Mesendoderm (in vitro differentiated cells): ENCODE results near the gene NELL2. TPM values are rescaled to one million over a fixed set of nuclear protein-coding genes. Genes with fewer than 3 reads are reported as not detected.
"Not testable (repeated sequence)": the region's sequence is repeated elsewhere in the genome, so short reads cannot be mapped to it uniquely, and the experiment has no call there.

Experiments
- DNase-seq: peaks from one replicate; pipeline ENCODE4 v3.0.0; 2013
- H2AK5ac ChIP-seq: 2 replicates; pipeline ENCODE4 v1.6.1; 2013; ENCODE audit warnings: low read length, inconsistent platforms
- H2BK120ac ChIP-seq: 2 replicates; pipeline ENCODE4 v1.6.1; 2013; ENCODE audit warnings: low read depth, mild to moderate bottlenecking, low read length, moderate library complexity, mixed read lengths
- H2BK15ac ChIP-seq: replicated peaks from 2 replicates; pipeline ENCODE4 v1.6.1; 2013; ENCODE audit warnings: low read depth, mild to moderate bottlenecking, moderate library complexity
- H2BK5ac ChIP-seq: 2 replicates; pipeline ENCODE4 v1.6.1; 2013; ENCODE audit warnings: low read length, inconsistent platforms
- H3K18ac ChIP-seq: 2 replicates; pipeline ENCODE4 v1.6.1; 2013; ENCODE audit warnings: mild to moderate bottlenecking, low read length, mixed read lengths
- H3K23ac ChIP-seq: one replicate; pipeline ENCODE4 v1.6.1; 2013; ENCODE audit warnings: low read length
- H3K27ac ChIP-seq: 2 replicates; pipeline ENCODE4 v1.5.1; 2013; ENCODE audit warnings: low read depth, mild to moderate bottlenecking, inconsistent platforms, low read length, moderate library complexity
- H3K27me3 ChIP-seq: 2 replicates; pipeline ENCODE4 v1.6.1; 2013; ENCODE audit warnings: low read length, control low read depth, mild to moderate bottlenecking, inconsistent platforms; ENCODE audit not compliant: insufficient read depth, poor library complexity
- H3K36me3 ChIP-seq: 2 replicates; pipeline ENCODE4 v1.6.1; 2013; ENCODE audit warnings: low read length, inconsistent platforms; ENCODE audit not compliant: control insufficient read depth, insufficient read depth
- H3K4ac ChIP-seq: one replicate; pipeline ENCODE4 v1.6.1; 2013; ENCODE audit warnings: low read depth, mild to moderate bottlenecking, low read length, moderate library complexity
- H3K4me1 ChIP-seq: 2 replicates; pipeline ENCODE4 v1.6.1; 2013; ENCODE audit warnings: low read depth, low read length, inconsistent platforms; ENCODE audit not compliant: control insufficient read depth
- H3K4me2 ChIP-seq: 2 replicates; pipeline ENCODE4 v1.6.1; 2013; ENCODE audit warnings: low read length
- H3K4me3 ChIP-seq: 2 replicates; pipeline ENCODE4 v1.5.1; 2013; ENCODE audit warnings: mild to moderate bottlenecking, low read length
- H3K56ac ChIP-seq: one replicate; pipeline ENCODE4 v1.6.1; 2013; ENCODE audit warnings: low read length
- H3K79me1 ChIP-seq: 2 replicates; pipeline ENCODE4 v1.6.1; 2013; ENCODE audit warnings: low read length, inconsistent platforms
- H3K79me2 ChIP-seq: 2 replicates; pipeline ENCODE4 v1.6.1; 2013; ENCODE audit warnings: mild to moderate bottlenecking, low read length; ENCODE audit not compliant: control insufficient read depth, insufficient read depth
- H3K9ac ChIP-seq: 2 replicates; pipeline ENCODE4 v1.6.1; 2013; ENCODE audit warnings: low read length, inconsistent platforms
- H4K5ac ChIP-seq: one replicate; pipeline ENCODE4 v1.6.1; 2013; ENCODE audit warnings: low read length
- H4K8ac ChIP-seq: one replicate; pipeline ENCODE4 v1.6.1; 2013; ENCODE audit warnings: low read depth, mild to moderate bottlenecking, control low read depth, low read length, moderate library complexity
- WGBS: extraction: QIAGEN DNeasy Blood & Tissue Kit; methylation state at CpG from one replicate; pipeline ENCODE4 v1.1.7; 2013; ENCODE audit warnings: low lambda C conversion rate, missing lambda C conversion rate; ENCODE audit not compliant: insufficient coverage; ENCODE audit errors: extremely low coverage; 5-methylcytosine and 5-hydroxymethylcytosine counted together
- polyA plus RNA-seq, 2 experiments: library from polyadenylated mRNA; stranded (reverse); fragments of 200-250 nt; gene quantifications; one replicate each; pipeline ENCODE4 v1.2.3, GENCODE V29; 2013

The NELL2 gene
- 18.2 TPM for polyA plus RNA-seq (2013, experiment 1 of 2)
- 18.7 TPM for polyA plus RNA-seq (2013, experiment 2 of 2)

DNA sequence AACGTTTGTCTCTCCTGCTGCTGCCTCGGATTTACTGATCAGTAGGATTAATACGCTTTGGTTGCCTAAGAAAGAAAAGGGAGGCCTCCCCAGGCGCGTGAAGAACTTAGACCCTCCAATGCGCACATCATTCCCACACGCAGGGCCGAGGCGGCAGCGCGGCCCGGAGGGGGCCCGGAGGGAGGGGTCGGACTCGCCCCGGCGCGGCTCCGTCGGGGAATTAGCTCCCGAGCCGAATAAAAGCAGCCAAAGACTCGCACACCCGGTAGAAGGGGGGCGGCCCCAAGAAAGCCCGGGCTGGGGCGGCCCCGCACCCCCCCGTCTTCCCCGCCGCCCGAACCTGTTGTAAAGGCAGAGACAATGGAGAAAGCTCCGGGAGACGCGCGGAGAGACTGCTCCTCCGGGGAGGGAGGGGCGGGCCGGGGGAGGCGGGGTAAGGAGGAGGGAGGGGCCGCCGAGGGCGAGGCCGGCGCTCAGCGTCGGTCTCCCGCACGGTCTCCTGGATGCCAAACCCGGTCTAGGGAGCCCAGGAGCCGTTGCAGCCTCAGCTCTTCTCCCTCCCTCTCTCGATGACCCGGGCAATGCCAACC lies at the start of gene NELL2:
NELL2 (minus strand) TSS at position 362 of the 590 bp plus-strand sequence. CDS start 446 bp downstream, outside the sequence.
- Histone ChIP-seq H3K4ac (no peak within 1 kb of the TSS), H2BK15ac (no peak within 1 kb of the TSS), H2BK5ac (no peak within 1 kb of the TSS), H2AK5ac (no peak within 1 kb of the TSS), H3K23ac (no peak within 1 kb of the TSS), H3K79me2 (no peaks in the 10 kb centered on the region), H3K18ac (peak within 1 kb of the TSS; percentile 91), H3K4me1 (peaks cover 2% of the 10 kb centered on the region), H4K8ac (no peak within 1 kb of the TSS), H3K27me3 (no peaks in the 10 kb centered on the region), H3K36me3 (no peaks in the 10 kb centered on the region), H3K4me3 (peak within 1 kb of the TSS; percentile 71), H3K79me1 (no peaks in the 10 kb centered on the region), H3K56ac (peak within 1 kb of the TSS; percentile 54), H3K27ac (no peak within 1 kb of the TSS), H3K4me2 (peak within 1 kb of the TSS; percentile 99), H3K9ac (peak within 1 kb of the TSS; percentile 69), H4K5ac (no peak within 1 kb of the TSS), H2BK120ac (no peak within 1 kb of the TSS)
- DNase-seq: peak; percentile 84
- WGBS: no CpG with 5 or more reads among the region's 53 CpGs

DNA sequence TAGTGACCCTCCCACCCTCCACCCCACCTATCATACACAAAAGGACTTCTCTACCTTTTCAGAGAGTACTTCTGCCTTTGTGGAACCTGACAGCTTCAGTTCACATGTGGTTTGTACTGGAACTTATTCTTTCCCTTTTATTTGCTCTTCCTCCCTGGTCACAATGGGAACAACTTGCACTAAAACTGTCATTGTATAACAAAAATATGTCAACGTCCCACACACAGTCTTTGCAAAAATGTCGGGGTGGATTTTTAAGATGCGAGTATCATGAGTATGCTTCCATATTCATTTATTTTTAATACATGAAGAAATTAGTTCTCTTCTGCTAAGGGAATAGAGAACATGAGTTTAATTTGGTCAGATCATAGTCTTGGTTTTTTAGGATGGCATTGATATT lies 45.6 kb upstream of the NELL2 start:
- Histone ChIP-seq H3K79me1 (no peaks in the 10 kb centered on the region), H3K4ac (no peak overlapping the region), H2BK5ac (no peak overlapping the region), H3K9ac (no peak overlapping the region), H3K79me2 (no peaks in the 10 kb centered on the region), H3K4me2 (no peak overlapping the region), H3K4me3 (no peak overlapping the region), H2AK5ac (no peak overlapping the region), H4K5ac (no peak overlapping the region), H3K56ac (no peak overlapping the region), H3K23ac (no peak overlapping the region), H3K18ac (no peak overlapping the region), H2BK15ac (no peak overlapping the region), H3K27me3 (no peaks in the 10 kb centered on the region), H3K27ac (no peak overlapping the region), H3K4me1 (no peaks in the 10 kb centered on the region), H2BK120ac (no peak overlapping the region), H4K8ac (no peak overlapping the region), H3K36me3 (no peaks in the 10 kb centered on the region)
- DNase-seq: no peak
- WGBS: no CpG with 5 or more reads among the region's 3 CpGs

DNA sequence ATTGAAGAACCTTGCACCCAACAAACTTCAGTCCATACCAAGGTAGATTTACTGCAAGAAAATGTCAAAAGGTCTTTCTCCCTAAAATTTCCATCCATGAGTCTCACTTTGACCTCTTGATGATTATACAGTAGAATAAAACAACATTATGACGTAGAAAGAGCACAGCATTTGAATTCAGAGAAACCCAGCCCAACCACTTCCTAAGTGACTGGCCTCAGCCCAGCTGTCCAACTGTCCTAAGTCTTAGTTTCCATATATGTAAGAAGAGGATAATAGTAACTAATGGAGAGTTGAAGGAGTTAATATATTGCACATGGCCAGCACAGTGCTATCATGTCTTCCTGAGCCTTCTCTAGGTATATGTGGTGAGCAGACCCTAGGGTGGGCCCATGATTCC lies 41.0 kb upstream of the NELL2 start:
- no peak overlapping the region for H4K8ac ChIP-seq
- H3K4me3 ChIP-seq: no peak overlapping the region
- no peaks in the 10 kb centered on the region for H3K79me1 ChIP-seq
- no peak overlapping the region for H3K4ac ChIP-seq
- no peak overlapping the region for H3K18ac ChIP-seq
- H3K56ac ChIP-seq: no peak overlapping the region
- H3K4me2 ChIP-seq: no peak overlapping the region
- no CpG with 5 or more reads among the region's 1 CpG for WGBS
- H3K27ac ChIP-seq: no peak overlapping the region
- H2BK120ac ChIP-seq: no peak overlapping the region
- H4K5ac ChIP-seq: no peak overlapping the region
- no peak overlapping the region for H3K23ac ChIP-seq
- no peaks in the 10 kb centered on the region for H3K4me1 ChIP-seq
- H2BK5ac ChIP-seq: no peak overlapping the region
- H3K79me2 ChIP-seq: no peaks in the 10 kb centered on the region
- DNase-seq: no peak
- H3K36me3 ChIP-seq: no peaks in the 10 kb centered on the region
- no peak overlapping the region for H3K9ac ChIP-seq
- no peak overlapping the region for H2AK5ac ChIP-seq
- no peak overlapping the region for H2BK15ac ChIP-seq
- no peaks in the 10 kb centered on the region for H3K27me3 ChIP-seq

DNA sequence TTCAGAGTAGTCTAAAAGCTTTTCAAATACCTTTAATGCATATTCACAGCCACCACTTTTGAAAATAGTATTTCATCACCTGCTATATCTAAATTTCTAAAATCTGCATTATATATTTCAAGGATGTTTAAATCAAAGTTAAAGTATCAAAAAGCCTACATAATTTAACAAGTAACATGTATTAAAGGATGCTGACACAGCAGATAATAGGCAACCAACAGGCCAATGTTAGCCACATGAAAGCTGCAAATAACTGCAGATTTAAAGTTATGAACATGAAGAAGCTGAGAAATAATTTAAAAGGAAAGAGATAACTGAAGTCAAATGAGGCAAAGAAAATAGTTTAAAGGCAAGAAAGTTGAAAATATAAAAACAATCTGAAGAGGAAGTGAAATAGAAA lies 39.8 kb upstream of the NELL2 start:
- no peaks in the 10 kb centered on the region for H3K4me1 ChIP-seq

GRCh38 chr12:44904321-44904720 lies 28.2 kb upstream of the NELL2 start:
- Histone ChIP-seq H3K4ac (no peak overlapping the region), H2BK5ac (no peak overlapping the region), H3K9ac (no peak overlapping the region), H3K56ac (no peak overlapping the region), H3K27ac (no peak overlapping the region), H3K79me2 (no peaks in the 10 kb centered on the region), H3K4me3 (no peak overlapping the region), H2BK120ac (no peak overlapping the region), H4K5ac (no peak overlapping the region), H3K18ac (no peak overlapping the region), H2BK15ac (no peak overlapping the region), H4K8ac (no peak overlapping the region), H3K27me3 (no peaks in the 10 kb centered on the region), H2AK5ac (no peak overlapping the region), H3K4me2 (no peak overlapping the region), H3K79me1 (no peaks in the 10 kb centered on the region), H3K36me3 (no peaks in the 10 kb centered on the region), H3K23ac (no peak overlapping the region), H3K4me1 (no peaks in the 10 kb centered on the region)
- no CpG with 5 or more reads among the region's 2 CpGs for WGBS
- DNase-seq: no peak

More for the DNA sequence above, 39.8 kb upstream of the NELL2 start:
- Histone ChIP-seq H3K4me2 (no peak overlapping the region), H3K79me1 (no peaks in the 10 kb centered on the region), H3K79me2 (no peaks in the 10 kb centered on the region), H3K4ac (no peak overlapping the region), H2BK120ac (no peak overlapping the region), H3K18ac (no peak overlapping the region), H3K23ac (no peak overlapping the region), H3K27ac (no peak overlapping the region), H3K27me3 (no peaks in the 10 kb centered on the region), H4K5ac (no peak overlapping the region), H2BK5ac (no peak overlapping the region), H3K36me3 (no peaks in the 10 kb centered on the region), H4K8ac (no peak overlapping the region), H2AK5ac (no peak overlapping the region), H3K4me3 (no peak overlapping the region), H3K9ac (no peak overlapping the region), H3K56ac (no peak overlapping the region), H2BK15ac (no peak overlapping the region)
- DNase-seq: no peak

- not testable (repeated sequence) for H4K5ac ChIP-seq, H3K79me2 ChIP-seq, H3K18ac ChIP-seq, H2BK15ac ChIP-seq, DNase-seq, H3K56ac ChIP-seq, H3K4me2 ChIP-seq, H3K4me3 ChIP-seq, H2AK5ac ChIP-seq, H3K79me1 ChIP-seq, H3K27ac ChIP-seq, H4K8ac ChIP-seq, H2BK120ac ChIP-seq, H3K36me3 ChIP-seq, H3K4ac ChIP-seq, H3K27me3 ChIP-seq, H3K23ac ChIP-seq, H2BK5ac ChIP-seq, H3K9ac ChIP-seq, H3K4me1 ChIP-seq
- WGBS: no CpG with 5 or more reads among the region's 6 CpGs
Observed at GRCh38 chr12:44898108-44898507, 22.0 kb upstream of the NELL2 start.
